Nephron progenitor cell (in vitro differentiated cells): Measurements from ENCODE around the gene TRAPPC3L.
A peak's percentile ranks its signal among the peaks of the same experiment; 100 is the strongest.

Source experiments
- DNase-seq: peaks from one replicate; pipeline ENCODE4 v3.0.0; 2021
- H3K27ac Mint-ChIP-seq: 2 replicates; pipeline ENCODE4 v1.8.0; 2021; ENCODE audit warnings: mild to moderate bottlenecking, moderate library complexity, mixed read lengths
- H3K27me3 Mint-ChIP-seq: 2 replicates; pipeline ENCODE4 v1.8.0; 2021; ENCODE audit warnings: mild to moderate bottlenecking, low read depth, mixed read lengths; ENCODE audit not compliant: poor library complexity
- H3K36me3 Mint-ChIP-seq: 2 replicates; pipeline ENCODE4 v1.8.0; 2021; ENCODE audit warnings: low read depth, mixed read lengths
- H3K4me1 Mint-ChIP-seq: 2 replicates; pipeline ENCODE4 v1.8.0; 2021; ENCODE audit warnings: mixed read lengths
- H3K4me3 Mint-ChIP-seq: 2 replicates; pipeline ENCODE4 v1.8.0; 2021; ENCODE audit warnings: mild to moderate bottlenecking, moderate library complexity, mixed read lengths
- H3K9me3 Mint-ChIP-seq: 2 replicates; pipeline ENCODE4 v1.8.0; 2021; ENCODE audit warnings: mild to moderate bottlenecking, moderate library complexity, mixed read lengths
- CTCF ChIP-seq: fragments of 200-600 bp; sonication (generic); IDR thresholded peaks from 2 replicates; pipeline ENCODE4 v1.5.0; 2021; ENCODE audit warnings: antibody characterized with exemption

The TRAPPC3L gene

GRCh38 chr6:116578335-116578734 is 32.9 kb upstream of the TRAPPC3L start:
- Mint-ChIP-seq H3K36me3 (peaks cover 19% of the 10 kb centered on the region), H3K4me3 (no peak overlapping the region), H3K4me1 (peaks cover 12% of the 10 kb centered on the region), H3K27me3 (no peaks in the 10 kb centered on the region), H3K9me3 (no peaks in the 10 kb centered on the region), H3K27ac (no peak overlapping the region)
- no peak for DNase-seq
- no peak for TF ChIP-seq CTCF

- peaks cover 16% of the 10 kb centered on the region for H3K36me3 Mint-ChIP-seq
- H3K4me1 Mint-ChIP-seq, result peaks cover 19% of the 10 kb centered on the region
- no peak overlapping the region for H3K4me3 Mint-ChIP-seq
- H3K9me3 Mint-ChIP-seq, result no peaks in the 10 kb centered on the region
- no peak for TF ChIP-seq CTCF
- no peak for DNase-seq
- H3K27ac Mint-ChIP-seq, result no peak overlapping the region
- H3K27me3 Mint-ChIP-seq, result no peaks in the 10 kb centered on the region
Observed at GRCh38 chr6:116577486-116577885, 32.0 kb upstream of the TRAPPC3L start.

- Mint-ChIP-seq H3K4me3 (no peak overlapping the region), H3K27ac (no peak overlapping the region), H3K27me3 (no peaks in the 10 kb centered on the region), H3K9me3 (no peaks in the 10 kb centered on the region), H3K36me3 (peaks cover 10% of the 10 kb centered on the region), H3K4me1 (peaks cover 32% of the 10 kb centered on the region)
- DNase-seq, result no peak
- TF ChIP-seq CTCF, result no peak
Observed at GRCh38 chr6:116575227-116575626, 29.7 kb upstream of the TRAPPC3L start.

GRCh38 chr6:116572162-116572561 is 26.7 kb upstream of the TRAPPC3L start:
- peaks cover 10% of the 10 kb centered on the region for H3K36me3 Mint-ChIP-seq
- no peak for TF ChIP-seq CTCF
- DNase-seq, result peak; percentile 17
- H3K9me3 Mint-ChIP-seq, result no peaks in the 10 kb centered on the region
- H3K27me3 Mint-ChIP-seq, result peaks cover 6% of the 10 kb centered on the region
- H3K27ac Mint-ChIP-seq, result peak overlapping the region; percentile 99
- peaks cover 38% of the 10 kb centered on the region for H3K4me1 Mint-ChIP-seq
- H3K4me3 Mint-ChIP-seq, result peak overlapping the region; percentile 100

- Mint-ChIP-seq H3K27ac (peak overlapping the region; percentile 99), H3K4me1 (peaks cover 38% of the 10 kb centered on the region), H3K27me3 (peaks cover 9% of the 10 kb centered on the region), H3K36me3 (peaks cover 10% of the 10 kb centered on the region), H3K9me3 (no peaks in the 10 kb centered on the region), H3K4me3 (peak overlapping the region; percentile 100)
- TF ChIP-seq CTCF, result no peak
- DNase-seq, result no peak
Observed at GRCh38 chr6:116571683-116572000, 26.2 kb upstream of the TRAPPC3L start.

GRCh38 chr6:116570856-116571682 is 25.6 kb upstream of the TRAPPC3L start, which contains the start of gene RWDD1:
Gene RWDD1, plus strand, starts transcription at chr6:116571504. Its CDS starts 79 bp downstream, at chr6:116571583.
- Mint-ChIP-seq H3K9me3 (no peaks in the 10 kb centered on the region), H3K27ac (peak within 1 kb of the TSS; percentile 100), H3K4me3 (peak within 1 kb of the TSS; percentile 100), H3K4me1 (peaks cover 38% of the 10 kb centered on the region), H3K27me3 (peaks cover 15% of the 10 kb centered on the region), H3K36me3 (peaks cover 5% of the 10 kb centered on the region)
- TF ChIP-seq CTCF, result no peak
- DNase-seq, result peak; percentile 96
